Fibroblast of pulmonary artery (primary cell): Measurements from ENCODE around the gene CCDC183.
"Not testable (repeated sequence)": the region's sequence is repeated elsewhere in the genome, so short reads cannot be mapped to it uniquely, and the experiment has no call there.

Experiments
- DNase-seq: peaks from one replicate; pipeline ENCODE4 v3.0.0-alpha.2; 2010; ENCODE audit warnings: low read depth
- H3K4me3 ChIP-seq: replicated peaks from 2 replicates; pipeline ENCODE4 v1.5.1; 2011; ENCODE audit warnings: low read depth, mild to moderate bottlenecking, control low read depth, low read length, moderate library complexity
- CTCF ChIP-seq: IDR thresholded peaks from 2 replicates; pipeline ENCODE4 v1.5.1; 2011; ENCODE audit warnings: mild to moderate bottlenecking, control low read depth, low read length, inconsistent platforms; ENCODE audit errors: missing control alignments

Gene CCDC183

GRCh38 chr9:136792321-136793085 lies 3.6 kb upstream of the CCDC183 start:
- peak overlapping the region; percentile 88 for H3K4me3 ChIP-seq
- no peak for TF ChIP-seq CTCF
- DNase-seq = no peak

- TF ChIP-seq CTCF = no peak
- DNase-seq = no peak
- H3K4me3 ChIP-seq = no peak overlapping the region
Observed at GRCh38 chr9:136793086-136793946, 2.8 kb upstream of the CCDC183 start.

DNA sequence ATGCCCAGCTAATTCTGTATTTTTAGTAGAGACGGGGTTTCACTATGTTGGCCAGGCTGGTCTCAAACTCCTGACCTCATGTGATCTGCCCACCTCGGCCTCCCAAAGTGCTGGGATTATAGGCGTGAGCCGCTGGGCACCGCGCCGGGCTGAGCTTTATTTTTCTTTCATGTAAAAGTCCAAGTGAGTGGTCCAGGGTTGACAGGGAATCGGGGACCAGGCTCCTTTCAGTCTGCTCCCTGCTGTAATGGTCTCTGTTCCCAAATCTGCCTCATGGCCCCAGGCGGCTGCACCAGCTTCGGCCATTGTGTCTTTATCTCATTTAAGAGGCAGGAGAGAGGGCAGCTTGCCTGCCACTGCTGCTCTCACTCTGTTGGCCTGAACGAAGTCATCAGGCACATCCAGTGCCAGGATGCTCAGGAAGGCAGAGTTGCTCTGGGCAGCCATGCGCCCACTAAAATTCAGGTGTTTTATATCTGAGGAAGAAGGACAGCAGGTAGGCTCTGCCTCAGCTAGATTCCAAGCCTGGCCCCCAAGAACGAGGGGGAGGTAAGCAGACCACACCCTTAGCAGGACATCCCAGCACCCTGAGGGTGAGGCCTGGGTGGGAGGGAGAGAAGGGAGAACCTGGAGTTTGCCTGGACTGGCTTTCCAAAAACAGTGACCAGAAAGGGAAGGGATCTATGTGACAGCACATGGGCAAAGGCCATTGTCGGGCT lies 1.7 kb upstream of the CCDC183 start:
- TF ChIP-seq CTCF = no peak
- no peak for DNase-seq
- H3K4me3 ChIP-seq = no peak overlapping the region

GRCh38 chr9:136795000-136795348 lies 1.2 kb upstream of the CCDC183 start:
- DNase-seq = no peak
- no peak overlapping the region for H3K4me3 ChIP-seq
- TF ChIP-seq CTCF = no peak

GRCh38 chr9:136796775-136797347 lies 723 bp downstream of the CCDC183 start:
- peak; percentile 76 for DNase-seq
- H3K4me3 ChIP-seq = not testable (repeated sequence)

- TF ChIP-seq CTCF = no peak
- no peak for DNase-seq
Observed at GRCh38 chr9:136798708-136799078, 2.6 kb downstream of the CCDC183 start.

More at GRCh38 chr9:136798708-136799078, 2.6 kb downstream of the CCDC183 start:
- no peak overlapping the region for H3K4me3 ChIP-seq
